Measurements from ENCODE around the gene TFAP2A.

- TF ChIP-seq POLR2AphosphoS5 (IDR thresholded peaks at IDR 0.05; ENCODE audit: low read length) (no peak), CTCF (IDR thresholded peaks at IDR 0.05 in 2 of 3, conservative IDR thresholded peaks at IDR 0.05 in 1 of 3; ENCODE audit: control insufficient read depth in 2 of 3, extremely low read depth in 1 of 3, insufficient read depth in 1 of 3, low read depth in 3 of 3, low read length in 3 of 3) (no peak), REST (IDR thresholded peaks at IDR 0.05; ENCODE audit: low read depth, low read length) (no peak), POLR2A (IDR thresholded peaks at IDR 0.05; ENCODE audit: low read depth, low read length) (no peak), HCFC1 (IDR thresholded peaks at IDR 0.05; ENCODE audit: low read length) (no peak), BHLHE40 (IDR thresholded peaks at IDR 0.05; ENCODE audit: borderline replicate concordance in 1 of 2, low read depth in 2 of 2, low read length in 1 of 2) (no peak)
Measured at GRCh38 chr6:10411131-10411970, 3.5 kb downstream of the TFAP2A start.
